ENCODE measurements around the gene KCNC3.
"Not testable (repeated sequence)": the region's sequence is repeated elsewhere in the genome, so short reads cannot be mapped to it uniquely, and the experiment has no call there.

The KCNC3 gene

DNA sequence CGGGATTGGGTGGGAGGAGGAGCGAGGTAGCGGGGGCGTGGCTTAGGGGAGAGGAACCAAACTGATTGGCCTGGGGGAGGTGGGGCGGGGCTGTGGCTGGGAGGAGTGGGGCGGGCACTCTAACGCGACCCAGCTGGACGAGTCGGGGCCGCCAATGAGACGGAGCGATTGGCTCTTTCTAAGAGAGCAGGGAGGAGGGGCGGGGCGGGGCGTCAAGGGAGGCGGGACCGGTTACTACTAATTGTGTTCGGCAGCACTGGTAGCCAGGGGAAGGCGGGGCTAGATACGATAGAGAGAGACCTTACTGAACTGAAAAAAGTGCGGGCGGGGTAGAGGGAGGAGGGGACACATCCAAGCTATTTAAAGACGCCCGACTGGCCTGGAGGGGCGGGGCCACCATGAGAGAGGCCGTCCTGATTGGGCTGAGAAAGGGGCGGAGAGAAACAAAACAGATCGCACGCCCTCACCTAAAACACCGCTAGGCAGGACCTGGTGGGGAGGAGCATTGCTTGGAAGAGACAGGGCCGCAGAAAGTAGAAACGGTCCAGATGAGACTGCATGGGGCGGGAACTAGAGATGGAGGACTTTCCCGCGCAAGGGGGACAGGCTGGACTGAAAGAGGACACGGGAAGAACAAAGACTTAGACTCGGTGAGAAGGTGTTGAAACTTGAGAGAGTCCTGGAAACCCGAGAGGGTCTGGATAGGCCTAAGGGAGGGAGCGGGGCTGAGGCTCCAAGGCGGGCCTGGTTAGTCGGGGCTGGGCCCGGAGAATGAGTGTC lies at the start of gene KCNC3:
KCNC3 (minus strand) TSS at position 232 of the 780 bp plus-strand sequence. CDS start 295 bp downstream, outside the sequence.
- peak; percentile 94 for DNase-seq

DNA sequence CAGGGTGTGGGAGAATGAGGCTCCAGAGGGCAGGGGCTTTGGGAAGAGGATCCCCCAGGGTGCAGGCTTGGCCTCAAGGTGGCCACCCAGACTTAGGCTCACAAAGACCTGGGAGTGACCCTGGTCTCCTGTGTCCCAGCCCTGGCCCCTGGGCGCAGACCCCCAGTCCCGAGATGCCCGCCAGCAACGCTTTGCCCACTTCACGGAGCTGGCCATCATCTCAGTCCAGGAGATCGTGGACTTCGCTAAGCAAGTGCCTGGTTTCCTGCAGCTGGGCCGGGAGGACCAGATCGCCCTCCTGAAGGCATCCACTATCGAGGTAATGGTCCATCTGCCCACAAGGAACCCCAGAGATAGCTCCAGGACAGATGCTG lies 49.7 kb upstream of the KCNC3 start:
- no peak for DNase-seq

DNA sequence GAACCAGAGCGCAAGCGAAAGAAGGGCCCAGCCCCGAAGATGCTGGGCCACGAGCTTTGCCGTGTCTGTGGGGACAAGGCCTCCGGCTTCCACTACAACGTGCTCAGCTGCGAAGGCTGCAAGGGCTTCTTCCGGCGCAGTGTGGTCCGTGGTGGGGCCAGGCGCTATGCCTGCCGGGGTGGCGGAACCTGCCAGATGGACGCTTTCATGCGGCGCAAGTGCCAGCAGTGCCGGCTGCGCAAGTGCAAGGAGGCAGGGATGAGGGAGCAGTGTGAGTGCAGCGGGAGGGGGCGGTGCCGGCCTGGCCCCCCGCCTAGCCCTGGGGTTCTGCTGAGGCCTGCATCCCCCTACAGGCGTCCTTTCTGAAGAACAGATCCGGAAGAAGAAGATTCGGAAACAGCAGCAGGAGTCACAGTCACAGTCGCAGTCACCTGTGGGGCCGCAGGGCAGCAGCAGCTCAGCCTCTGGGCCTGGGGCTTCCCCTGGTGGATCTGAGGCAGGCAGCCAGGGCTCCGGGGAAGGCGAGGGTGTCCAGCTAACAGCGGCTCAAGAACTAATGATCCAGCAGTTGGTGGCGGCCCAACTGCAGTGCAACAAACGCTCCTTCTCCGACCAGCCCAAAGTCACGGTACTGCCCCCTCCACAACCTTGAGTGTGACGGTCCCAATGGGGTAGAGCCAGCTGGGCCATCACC lies 49.1 kb upstream of the KCNC3 start:
- no peak for DNase-seq

DNA sequence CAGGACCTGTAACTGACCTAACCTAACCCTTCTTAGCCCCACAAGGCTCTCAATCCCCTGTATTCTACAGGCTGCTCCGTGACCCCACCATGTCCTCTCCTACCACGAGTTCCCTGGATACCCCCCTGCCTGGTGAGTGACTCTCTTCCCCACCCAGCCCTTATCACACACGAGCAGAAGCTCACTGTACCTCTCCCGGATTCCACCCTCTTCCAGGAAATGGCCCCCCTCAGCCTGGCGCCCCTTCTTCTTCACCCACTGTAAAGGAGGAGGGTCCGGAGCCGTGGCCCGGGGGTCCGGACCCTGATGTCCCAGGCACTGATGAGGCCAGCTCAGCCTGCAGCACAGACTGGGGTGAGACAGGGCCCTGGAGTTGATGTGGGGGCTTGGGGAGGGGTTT lies 48.3 kb upstream of the KCNC3 start:
- DNase-seq: no peak

DNA sequence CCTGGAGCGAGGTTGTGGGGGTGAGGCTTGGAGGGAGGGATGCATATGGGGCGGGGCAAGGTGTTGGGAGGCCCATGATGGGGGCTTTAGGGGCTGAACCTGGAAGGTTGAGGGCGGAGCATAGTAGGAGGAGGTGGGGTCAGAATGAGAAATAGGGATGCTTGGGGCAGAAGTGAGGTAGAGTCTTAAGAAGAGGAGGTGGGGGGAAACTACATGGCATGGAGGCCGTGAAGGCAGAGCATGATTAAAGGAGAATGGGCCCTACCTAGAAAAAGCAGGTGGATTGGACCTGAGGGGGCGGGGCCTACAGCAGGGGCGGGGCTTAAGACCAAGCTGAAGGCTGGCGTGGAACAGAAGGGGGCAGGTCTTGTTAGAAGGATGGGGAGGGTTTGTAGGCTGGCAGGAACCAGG lies 47.9 kb upstream of the KCNC3 start:
- no peak for DNase-seq

DNA sequence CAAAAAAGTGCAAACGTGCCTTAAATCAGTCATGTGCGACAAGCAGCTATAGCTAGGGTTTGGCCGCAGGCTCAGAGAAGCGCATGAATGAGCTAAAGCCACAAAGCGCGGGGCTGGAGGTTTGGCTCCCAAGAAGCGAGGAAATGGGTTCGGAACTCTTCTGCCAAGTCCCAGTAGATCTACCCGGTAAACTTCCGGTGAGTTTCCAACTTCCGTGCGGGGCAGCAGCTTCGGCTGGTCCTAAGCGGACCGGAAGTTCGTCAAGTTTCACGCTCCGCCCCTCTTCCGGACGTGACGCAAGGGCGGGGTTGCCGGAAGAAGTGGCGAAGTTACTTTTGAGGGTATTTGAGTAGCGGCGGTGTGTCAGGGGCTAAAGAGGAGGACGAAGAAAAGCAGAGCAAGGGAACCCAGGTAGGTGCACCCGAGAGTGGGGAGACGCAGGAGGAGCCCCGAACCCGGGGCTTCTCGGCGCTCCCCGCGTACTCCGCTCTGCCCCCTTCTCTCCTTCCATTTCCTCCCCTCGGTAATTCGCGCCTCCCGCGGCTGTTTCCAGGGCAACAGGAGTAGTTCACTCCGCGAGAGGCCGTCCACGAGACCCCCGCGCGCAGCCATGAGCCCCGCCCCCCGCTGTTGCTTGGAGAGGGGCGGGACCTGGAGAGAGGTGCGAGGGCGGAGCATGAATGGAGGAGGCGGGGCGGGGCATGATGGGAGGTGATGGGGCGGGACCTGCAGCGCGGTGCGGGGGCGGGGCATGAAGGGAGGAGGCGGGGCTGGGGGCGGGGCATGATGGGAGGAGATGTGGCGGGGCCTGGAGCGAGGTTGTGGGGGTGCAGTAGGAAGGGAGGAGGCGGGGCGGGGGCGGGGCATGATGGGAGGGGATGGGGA lies 47.2 kb upstream of the KCNC3 start, which contains the start of gene NR1H2:
NR1H2 (plus strand) TSS at position 292 of the 885 bp plus-strand sequence. CDS start 1,149 bp downstream, outside the sequence.
- DNase-seq: peak; percentile 99

DNA sequence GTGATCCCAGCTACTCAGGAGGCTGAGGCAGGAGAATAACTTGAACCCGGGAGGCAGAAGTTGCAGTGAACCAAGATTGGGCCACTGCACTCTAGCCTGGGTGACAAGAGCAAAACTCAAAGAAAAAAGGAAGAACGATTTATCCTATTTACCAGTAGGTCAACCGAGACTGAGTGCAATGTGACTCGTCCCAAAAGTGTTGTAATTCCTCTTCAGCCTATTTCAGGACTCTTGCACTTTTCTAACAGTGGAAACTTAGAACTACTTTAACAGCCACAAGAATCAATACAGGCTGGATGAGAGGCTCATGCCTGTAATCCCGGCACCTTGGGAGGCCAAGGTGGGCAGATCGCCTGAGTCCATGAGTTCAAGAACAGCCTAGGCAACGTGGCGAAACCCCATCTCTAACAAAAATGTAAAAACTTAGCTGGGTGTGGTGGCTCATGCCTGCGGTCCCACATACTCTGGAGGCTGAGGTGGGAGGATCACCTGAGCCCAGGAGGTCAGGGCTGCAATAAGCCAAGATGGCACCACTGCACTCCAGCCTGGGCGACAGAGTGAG lies 42.8 kb upstream of the KCNC3 start:
- DNase-seq: no peak

DNA sequence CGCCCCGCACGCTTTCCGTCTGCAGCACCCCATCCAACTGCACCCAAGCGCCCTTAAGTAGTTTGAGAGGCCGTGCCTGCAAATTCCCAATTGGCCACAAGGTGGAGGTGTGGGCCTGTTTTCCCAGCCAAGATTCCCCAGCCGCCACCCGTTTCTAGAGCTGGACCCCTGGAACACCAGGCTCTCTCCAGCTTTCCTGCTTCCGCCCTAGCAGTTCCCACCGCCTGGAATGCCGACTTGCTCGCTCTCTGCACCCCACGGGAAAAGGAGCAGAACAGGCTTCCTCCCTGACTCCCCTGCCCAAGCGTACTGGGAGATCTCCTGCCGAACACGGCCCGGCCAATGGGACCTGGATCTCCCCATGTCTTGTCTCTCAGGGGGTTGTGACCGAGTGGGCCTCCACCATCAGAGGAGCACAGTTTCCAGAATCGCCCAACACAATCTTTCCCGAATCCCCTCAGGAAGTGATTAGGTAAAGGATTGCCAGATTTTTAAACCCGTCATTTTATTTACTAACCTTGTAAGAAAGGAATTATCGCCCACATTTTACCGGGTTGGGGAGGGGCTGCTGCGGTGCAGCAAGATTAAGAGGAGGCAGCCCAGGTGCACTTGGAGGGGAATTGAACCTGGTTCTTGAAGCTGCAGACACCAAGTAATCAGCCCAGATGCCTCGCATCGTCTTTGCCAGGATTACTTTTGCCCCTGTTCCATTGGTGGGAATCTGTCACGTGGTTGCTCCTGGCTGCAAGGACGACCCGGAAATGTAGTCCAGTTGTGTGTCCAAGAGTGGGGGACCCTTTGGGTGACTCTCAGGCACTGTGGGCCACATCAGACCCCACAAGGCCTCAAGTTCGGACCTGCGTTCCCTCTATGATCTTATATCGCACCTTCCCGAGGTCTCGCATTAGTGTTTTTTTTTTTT lies 39.7 kb upstream of the KCNC3 start:
- peak; percentile 91 for DNase-seq

DNA sequence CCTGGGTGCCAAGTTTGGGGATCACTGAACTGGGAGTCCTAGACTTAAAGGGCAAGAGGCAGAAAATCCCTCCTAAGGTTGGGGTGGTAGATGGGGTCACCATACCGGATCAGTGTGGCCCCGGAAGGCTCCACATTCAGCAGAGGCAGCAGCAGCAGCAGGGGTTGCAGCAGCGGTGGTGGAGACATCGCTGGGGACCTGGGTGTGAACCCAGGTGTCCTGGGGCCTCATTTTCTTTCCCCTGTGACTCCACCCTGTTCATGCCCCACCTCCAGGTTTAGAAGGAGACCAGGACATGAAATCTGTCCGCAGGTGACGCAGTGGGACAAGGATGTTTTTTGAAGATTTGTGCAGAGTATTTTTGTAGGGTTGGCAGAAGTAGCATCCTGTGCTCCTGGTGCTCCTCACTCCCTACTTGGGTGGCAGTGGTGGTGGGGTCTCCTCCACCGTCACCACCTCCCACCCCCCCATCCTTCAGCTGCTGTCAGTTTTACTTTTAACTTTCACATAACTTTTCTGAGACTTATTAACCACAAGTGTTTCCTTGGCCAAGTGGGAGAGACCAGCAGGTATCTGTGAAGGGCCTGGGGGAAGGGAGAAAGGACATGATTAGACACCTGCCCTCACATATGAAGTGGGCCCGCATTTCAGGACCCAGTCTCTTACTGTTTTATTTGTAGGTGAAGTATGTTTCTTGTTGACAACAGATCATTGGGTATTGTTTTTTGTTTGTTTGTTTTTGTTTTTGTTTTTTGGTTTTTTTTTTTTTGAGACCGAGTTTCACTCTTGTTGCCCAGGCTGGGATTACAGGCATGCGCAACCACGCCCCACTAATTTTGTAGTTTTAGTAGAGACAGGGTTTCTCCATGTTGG lies 36.5 kb upstream of the KCNC3 start, which contains the start of gene NAPSA:
NAPSA (minus strand) TSS at position 206 of the 873 bp plus-strand sequence; CDS start at position 188, 18 bp downstream.
- no peak for DNase-seq

DNA sequence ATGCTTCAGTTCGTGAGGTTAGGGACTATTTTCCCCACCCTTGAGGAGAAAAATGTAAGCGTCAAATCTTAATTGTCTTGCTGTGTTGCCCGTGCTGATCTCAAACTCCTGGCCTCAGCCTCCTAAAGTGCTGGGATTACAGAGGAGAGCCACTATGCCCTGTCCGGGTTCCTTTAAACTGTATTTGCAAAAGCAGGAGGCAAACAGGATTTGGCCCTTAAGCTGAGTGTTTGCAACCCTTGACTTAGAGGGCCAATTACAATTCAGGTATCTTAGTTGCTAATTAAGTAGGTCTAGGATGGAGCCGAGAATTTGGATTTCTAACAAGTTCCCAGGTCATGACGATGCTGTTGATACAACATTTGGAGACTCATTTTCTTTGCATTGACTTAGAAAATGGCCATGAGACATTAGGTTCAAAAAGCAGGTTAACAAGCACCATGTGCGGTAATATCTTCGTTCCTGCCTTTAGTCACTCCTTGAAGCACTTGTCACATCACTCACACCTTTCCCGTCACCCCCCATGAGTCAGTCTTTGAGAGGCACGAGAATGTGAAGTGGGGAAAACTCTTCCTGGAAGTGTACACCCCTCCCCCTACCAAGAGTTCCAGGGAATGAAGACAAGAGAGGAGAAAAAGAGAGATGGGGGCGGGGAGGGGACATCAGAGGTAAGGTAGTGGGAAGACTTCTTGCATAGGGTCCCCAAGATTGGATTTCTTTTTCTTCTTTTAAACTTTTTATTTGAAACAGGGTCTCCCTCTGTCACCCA lies 33.7 kb upstream of the KCNC3 start:
- DNase-seq: no peak

DNA sequence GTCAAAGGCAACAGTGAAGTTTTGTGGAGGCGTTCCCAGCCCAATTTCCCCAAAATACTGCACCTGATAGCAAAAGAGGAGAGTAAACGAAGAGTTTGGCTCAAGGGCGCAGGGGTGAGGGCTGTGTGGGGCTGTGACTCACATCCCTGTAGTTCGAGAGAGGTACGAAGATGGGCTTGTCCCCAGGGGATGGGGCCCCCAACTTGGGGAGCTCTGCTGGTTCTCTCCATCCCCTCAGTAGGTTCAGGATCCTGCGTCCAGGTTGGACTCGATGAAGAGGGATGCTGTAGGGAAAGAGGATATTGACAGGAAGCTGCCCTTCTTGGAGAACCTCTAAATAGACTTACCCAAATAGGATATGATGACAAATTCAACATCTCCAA lies 32.8 kb upstream of the KCNC3 start:
- DNase-seq: no peak

DNA sequence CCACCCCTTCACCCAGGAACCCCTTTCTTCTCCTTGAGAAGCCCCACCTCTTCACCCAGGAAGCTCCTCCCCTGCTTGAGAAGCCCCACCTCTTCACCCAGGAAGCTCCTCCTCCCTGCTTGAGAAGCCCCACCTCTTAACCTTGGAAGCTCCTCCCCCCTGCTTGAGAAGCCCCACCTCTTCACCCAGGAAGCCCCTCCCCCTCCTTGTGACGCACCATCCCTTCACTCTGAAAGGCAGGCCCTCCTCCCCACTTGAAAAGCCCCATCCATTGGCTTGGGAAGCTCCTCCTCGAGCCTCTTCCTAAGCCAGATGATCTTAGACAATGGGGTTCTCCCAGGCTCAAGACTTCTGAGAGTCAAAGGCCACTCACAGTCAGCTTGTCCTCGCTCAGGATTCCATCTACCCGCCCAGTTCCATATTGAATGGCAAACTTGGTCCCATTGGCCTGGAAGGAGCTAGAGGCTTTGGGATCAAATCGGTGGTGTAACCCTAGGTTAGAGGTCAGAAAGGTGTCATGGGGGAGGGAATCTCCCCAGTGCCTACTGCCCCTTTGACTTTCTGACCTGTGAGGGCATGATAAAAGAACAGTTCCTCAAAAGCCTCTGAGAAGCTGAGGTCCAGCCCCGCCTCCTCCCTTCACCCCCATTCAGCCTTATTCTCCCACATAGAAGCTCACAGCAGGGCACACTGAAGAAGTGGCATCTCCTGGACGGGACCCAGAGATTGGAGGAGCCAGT lies 32.3 kb upstream of the KCNC3 start:
- no peak for DNase-seq

DNA sequence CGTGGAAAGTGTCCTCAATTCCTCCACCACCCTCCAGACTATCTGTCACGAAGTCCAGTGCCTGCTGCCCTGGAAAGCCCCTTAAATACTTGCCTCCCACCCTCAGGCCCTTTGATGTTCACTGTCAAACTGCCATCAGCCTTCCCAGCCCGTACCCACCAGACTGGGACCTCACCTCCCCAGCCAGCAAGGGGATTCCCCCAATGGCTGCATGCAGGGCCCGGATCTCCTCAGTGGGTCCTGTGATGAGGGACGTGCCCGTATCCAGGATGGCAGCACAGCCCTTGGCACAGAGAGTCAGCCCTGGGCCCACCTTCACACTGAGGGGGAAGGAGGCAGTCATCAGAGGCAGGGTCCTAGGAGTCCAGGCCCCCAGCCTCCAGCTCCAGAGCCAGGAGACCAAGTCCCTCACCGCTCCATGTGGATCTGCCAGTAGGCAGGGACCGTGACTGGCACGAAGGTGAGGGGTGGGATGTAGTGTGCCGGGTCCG lies 30.2 kb upstream of the KCNC3 start:
- DNase-seq: no peak

DNA sequence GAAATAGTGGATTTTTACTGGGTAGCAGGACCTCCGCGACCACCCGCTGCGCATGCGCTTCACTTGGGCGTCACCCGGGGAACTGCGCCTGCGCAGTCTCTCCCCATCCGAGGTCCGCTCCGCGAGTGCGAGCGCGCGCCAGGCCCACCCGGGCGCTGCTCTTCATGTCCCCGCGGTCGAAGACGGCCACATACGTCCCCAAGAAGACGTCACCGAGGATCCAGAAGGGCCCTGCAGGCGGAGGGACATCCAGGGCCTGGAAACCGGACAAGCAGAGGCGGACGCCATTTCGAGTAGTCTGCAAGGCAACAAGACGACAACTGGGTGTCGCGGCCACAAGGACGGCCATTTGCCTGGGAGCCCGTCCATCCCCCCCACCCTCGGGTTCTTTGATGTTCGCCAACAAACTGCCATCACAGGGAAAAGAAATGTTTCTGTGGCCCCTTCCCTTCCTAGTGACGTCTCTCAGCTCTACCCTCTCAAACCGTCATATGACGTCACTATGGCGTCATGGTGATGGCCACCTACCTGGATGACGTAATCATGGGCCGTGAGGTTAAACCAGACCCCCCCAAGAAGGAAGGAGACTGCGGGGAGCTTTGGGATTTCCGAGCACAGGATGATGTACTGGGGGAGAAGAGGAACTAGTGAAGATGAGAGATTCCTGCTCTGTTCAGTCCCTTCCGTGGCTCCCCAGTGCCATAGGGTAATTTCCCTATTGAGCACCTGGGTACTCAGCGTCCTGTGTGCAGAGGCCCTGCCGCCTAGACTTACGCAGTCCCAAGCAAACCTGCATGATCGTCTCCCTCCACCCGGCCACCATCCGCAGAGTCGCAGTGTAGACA lies 29.5 kb upstream of the KCNC3 start:
- peak; percentile 78 for DNase-seq

DNA sequence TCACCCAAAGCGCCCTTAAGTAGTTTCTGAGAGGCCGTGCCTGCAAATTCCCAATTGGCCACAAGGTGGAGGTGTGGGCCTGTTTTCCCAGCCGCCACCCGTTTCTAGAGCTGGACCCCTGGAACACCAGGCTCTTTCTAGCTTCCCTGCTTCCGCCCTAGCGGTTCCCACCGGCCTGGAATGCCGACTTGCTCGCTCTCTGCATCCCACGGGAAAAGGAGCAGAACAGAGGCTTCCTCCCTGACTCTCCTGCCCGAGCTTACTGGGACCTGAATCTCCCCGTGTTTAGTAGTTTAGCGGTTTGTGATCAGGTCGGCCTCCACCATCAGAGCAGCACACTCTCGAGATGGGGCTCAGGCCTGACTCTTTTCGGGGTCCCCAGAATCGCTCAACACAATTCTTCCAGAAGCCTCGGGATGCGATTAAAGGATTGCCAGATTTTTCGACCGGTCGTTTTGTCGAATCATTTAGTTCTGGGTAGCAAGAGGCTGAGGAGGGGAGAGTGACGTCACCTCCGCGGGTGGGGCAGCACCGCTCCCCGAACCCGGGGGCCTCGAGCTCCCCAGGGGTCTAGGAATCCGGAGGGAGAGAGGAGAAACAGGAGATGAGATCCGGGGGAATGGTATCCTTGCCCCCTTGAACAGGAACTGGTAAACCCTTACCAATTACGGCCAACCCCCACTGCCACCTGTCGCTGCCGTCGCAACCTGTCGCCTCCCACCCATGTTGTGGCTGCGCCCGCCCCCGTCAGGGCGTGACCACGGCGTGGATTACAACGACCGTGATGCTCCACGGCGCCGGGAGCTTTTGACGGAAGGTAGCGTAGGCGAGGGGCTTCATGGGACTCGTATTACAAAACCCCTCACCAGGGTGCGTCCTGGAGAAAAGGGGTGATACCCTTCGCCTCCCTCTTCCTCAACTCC lies 28.3 kb upstream of the KCNC3 start:
- DNase-seq: peak; percentile 86

DNA sequence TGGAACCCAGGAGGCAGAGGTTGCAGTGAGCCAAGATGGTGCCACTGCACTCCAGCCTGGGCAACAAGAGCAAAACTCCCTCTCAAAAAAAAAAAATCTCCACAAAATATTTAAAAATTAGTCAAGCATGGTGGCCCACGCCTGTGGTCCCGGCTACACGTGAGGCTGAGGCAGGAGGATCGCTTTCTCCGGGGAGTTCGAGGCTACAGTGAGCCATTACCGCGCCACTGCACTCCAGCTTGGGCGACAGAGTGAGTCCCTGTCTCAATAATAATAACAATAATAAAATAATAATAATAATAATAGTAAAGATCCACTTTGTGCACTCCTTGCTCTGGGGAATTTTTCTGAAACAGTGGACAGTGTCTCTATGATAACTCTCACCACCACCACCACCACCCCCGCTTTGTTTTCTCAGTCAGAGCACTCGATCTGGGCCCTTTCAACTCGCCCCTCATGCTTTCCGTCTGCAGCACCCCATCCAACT lies 27.6 kb upstream of the KCNC3 start:
- no peak for DNase-seq

DNA sequence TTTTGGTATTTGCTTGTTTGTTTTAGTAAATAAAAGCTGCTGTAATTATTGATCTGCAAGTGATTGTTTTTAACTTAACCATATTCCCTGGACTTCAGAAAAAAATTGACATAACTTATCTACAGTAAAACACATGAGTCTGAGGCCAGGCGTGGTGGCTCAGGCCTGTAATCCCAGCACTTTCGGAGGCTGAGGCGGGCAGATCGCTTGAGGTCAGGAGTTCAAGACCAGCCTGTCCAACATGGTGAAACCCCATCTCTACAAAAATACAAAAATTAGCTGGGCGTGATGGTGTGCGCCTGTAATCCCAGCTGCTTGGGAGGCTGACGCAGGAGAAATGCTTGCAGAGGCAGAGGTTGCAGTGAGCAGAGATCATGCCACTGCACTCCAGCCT lies 24.3 kb upstream of the KCNC3 start:
- not testable (repeated sequence) for DNase-seq
